Breast epithelium (tissue), 3 donors: ENCODE measurements around the gene RBL2.

Experiments
- CTCF ChIP-seq, 3 donors: fragments of 450-650 bp; IDR thresholded peaks; one replicate each; pipeline ENCODE4 v1.5.1; 2016 to 2017; ENCODE audit warnings: antibody characterized with exemption in 3 of 3, mild to moderate bottlenecking in 3 of 3, moderate library complexity in 3 of 3
- POLR2A ChIP-seq: fragments of 450-650 bp; IDR thresholded peaks from one replicate; pipeline ENCODE4 v1.6.1; 2016; ENCODE audit warnings: antibody characterized with exemption, mild to moderate bottlenecking, moderate library complexity
- POLR2AphosphoS5 ChIP-seq, 3 donors: sonication (generic); formaldehyde crosslinking; IDR thresholded peaks; one replicate each; pipeline ENCODE4 v1.6.1; 2017; ENCODE audit warnings: antibody characterized with exemption in 3 of 3

GRCh38 chr16:53510704-53511070 lies 76.4 kb downstream of the RBL2 start:
- TF ChIP-seq CTCF (IDR thresholded peaks at IDR 0.05) (no peak), POLR2A (no peak), POLR2AphosphoS5 (IDR thresholded peaks at IDR 0.05) (no peak)
